NCI-H1694 (cell line): Measurements from ENCODE around the gene AQP1.

Experiments
- DNase-seq: peaks from one replicate; lab custom pipeline; 2025; lab: John Stamatoyannopoulos, UW

AQP1 gene

DNA sequence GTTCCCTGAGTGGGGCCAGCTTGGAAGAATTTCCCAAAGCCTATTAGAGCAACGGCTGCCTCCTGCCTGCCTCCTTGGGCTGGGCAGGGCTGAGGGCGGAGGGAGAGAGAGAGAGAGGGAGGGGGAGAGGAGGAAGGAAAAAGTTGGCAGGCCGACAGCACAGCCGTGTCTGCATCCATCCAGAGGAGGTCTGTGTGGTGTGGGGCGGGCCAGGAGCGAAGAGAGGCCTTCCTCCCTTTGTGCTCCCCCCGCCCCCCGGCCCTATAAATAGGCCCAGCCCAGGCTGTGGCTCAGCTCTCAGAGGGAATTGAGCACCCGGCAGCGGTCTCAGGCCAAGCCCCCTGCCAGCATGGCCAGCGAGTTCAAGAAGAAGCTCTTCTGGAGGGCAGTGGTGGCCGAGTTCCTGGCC lies at the start of gene AQP1:
Gene AQP1 (plus strand): TSS at position 293 of the 409 bp plus-strand sequence. CDS start 57 bp downstream, at position 350.
- no peak for DNase-seq

DNA sequence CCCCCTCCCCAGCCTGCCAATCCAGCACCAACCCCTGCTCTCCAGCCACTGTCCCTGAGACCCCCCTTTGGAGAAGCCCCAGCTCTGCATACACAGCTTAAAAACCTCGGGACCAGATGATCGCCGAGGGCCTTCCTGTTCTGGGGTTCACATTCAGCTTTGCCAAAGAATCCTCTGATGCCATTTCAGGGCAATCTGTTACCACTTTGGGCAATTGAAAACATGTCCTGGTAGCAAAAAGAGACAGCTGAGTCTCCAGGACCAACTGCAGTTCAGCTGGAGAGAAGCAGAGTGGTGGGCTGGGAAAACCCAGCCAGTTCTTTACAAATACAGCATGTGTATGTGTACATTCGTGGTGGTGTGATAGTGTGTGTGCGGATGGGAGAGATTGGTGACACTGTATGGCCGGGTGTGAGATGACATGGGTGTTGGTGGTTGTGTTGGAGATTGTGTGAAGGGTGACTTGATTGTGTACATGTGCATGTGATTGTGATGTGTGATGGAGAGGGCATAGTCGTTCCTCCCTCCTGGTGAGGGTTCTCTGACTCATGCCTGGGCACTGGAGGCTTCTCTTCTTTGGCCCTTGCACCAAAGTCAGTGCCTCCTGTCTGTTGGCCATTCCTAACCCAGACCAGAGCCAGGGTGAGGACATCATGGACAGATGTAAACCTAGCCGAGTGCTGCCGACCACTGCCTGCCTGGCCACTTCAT lies 48.5 kb upstream of the AQP1 start:
- peak; percentile 62 for DNase-seq

DNA sequence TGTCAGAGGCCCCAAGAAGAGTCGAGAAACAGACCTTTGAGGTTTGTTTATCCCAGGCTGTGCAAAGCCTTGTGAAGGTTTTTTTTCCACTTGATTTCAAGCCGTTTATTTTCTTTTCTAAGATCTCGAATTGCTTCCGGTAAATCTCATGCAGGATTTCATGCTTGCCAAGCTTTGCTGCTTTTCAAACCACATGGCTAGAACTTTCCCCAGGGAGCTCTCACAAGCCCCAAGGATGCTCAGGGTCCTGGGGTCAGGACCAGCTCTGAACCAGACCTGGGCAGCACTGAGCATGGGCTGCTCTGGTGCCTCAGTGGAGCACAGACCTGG lies 48.0 kb upstream of the AQP1 start:
- DNase-seq: no peak

DNA sequence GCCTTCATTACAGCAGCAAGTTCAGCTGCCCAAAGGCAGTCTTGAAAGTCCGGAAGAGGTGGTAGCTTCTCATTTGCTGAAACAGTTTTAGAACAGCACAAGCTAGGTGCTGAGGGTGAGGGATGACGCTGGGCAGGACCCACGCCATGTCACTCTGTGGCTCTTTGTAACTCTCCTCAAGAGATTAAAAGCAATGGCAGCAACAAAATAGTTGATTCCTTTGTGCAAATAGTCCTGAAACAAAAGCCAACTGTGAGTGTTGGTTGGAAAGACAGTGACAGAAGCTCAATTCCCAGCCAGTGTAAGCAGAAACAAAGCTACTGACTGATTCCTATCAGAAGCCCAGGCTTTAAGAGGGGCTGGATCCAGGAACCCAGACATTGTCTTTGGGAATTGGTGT lies 47.6 kb upstream of the AQP1 start:
- no peak for DNase-seq

GRCh38 chr7:30865076-30865475 lies 46.6 kb upstream of the AQP1 start:
- DNase-seq: no peak

DNA sequence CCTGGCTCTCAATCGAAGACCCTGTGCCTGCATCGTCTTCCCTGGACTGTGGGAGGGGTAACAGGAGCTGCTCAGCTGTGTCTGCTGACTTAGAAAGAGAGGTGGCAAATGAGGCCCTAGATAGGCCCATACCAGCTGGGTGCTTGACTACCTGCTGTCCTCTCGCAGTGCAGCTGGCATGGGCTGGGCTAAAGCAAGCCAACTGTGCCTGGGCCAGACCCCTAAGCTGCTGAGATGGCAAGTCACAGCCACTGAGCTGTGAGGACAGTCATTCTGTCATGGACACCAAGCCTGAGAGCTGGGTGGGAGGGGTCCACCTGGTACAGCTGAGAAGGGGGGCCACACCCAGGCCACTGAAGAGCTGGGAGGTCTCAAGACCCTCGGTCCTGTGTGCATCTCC lies 45.8 kb upstream of the AQP1 start:
- peak; percentile 54 for DNase-seq

DNA sequence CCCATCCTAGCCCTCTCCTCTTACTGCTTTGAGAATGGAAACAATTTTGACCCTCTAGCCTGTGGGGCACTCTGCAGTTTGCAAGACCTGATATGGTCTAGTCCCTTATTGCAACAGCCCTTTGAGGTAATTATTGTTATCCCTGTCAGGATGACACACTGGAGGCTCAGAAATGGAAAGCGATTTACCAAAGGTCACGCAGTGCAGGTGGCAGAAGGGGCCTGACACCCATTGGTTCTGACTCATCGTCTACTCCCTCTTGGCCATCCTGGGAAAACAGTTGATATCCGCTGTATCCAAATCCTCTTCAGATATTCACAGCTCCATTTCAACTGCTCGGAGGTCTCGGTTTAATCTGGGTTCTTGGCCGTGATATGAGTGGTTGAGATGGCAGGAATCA lies 44.7 kb upstream of the AQP1 start:
- no peak for DNase-seq

GRCh38 chr7:30867483-30867882 lies 44.2 kb upstream of the AQP1 start:
- no peak for DNase-seq

DNA sequence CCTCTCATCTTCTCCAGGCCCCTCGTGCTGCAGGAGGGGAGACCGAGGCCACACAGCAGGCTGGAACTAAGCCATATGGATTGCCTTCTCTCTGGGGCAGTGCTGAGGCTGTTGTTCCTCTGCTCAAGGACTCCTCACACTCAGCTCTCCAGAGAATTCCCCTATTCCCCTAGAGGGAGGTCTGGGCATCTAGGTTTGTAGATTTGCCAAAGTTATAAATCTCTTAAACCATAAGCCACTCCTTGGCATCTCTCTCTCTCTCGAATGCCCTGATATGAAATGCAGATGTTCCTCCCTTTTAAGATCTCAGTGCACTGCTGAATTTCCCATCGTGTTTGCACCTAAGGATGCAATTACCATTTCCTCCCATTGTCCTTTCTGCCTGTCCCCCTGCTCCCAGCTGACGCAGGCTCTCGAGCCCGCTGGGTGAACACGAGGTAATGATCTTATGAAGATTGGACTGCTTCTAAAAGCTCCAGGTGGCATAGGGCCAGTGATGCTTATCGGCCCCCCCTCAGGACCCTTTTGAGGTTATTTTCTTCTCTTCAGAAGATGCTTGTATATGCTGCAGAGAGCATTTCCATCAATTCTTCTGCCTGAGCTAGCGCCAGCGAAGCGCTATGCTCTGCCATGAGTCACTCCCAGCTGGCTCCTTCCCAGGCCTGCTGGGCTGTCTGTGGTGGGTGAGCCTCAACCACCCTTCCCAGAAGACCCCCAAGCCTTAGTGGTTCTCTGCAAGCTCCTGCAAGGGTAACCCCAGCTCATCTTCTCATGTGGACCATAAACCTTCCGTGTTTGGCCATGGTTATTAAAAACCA lies 41.6 kb upstream of the AQP1 start:
- DNase-seq: peak; percentile 71

DNA sequence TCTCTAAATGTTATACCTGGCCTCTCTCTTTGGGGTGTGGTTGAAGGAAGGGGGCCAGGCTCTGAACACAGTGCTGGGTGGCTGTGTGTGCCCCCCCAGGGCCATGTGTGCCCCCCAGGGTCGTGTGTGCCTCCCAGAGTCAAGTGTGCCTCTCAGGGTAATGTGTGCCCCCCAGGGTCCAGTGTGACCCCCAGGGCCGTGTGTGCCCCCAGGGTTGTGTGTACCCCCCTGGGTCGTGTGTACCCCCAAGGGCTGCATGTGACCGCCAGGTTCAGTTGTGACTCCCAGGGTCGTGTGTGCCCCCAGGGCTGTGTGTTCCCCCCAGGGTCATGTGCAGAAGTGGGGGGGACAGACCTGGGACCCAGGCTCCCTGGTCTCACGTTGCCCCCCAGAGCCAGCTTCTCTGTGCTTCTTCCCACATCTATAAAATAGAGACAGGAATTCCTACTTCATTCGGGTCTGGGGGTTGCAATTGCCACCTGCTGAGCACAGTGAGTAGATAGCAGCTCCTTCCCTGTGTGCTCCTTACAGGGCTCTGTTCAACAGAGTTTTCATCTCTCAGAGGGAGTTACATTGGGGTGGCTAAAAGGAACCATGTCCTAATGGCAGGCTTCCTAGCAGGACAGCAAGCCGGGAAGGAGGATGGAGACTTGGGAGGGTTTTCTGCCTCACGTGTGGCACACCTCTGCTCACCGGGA lies 40.7 kb upstream of the AQP1 start:
- DNase-seq: no peak

DNA sequence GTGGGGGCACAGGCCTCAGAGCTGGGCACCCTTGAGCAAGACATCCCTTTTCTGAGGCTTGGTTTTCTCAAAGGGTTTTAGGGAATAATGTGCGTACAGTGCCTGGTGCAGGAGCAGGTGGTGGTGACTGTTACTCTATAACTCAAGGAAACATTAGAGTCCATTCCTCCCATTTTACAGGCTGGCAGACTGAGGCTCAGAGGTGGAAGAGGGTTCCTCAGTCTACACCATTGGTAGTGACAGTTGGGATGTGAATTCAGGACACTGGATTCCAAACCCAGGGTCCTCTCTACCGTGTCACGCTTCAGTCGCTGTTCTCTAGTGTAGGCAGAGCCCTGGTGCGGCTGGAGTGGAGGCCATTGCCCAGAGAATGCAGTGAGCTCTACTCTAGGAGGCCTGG lies 40.0 kb upstream of the AQP1 start:
- DNase-seq: no peak

GRCh38 chr7:30873207-30873606 lies 38.4 kb upstream of the AQP1 start:
- no peak for DNase-seq

DNA sequence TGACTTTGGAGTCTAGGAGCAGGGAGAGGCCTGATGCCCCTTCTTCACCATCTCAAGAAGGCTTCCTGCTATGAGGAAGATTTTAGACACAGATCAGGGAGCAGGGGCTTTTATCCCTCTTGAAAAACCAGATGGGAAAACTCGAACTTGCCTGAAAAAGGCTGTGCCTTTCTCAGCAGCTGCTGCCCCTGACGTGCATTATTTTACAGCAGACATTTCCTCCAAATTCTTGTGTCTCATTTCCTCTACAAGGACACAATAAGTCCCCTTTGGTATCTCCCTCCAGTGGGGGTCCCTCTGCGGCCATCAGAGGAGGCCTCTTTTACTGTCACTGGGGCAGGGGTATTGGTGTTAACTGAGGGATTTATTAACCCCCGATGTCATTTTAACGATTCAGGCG lies 38.0 kb upstream of the AQP1 start:
- no peak for DNase-seq

GRCh38 chr7:30874656-30875302 lies 36.9 kb upstream of the AQP1 start:
- DNase-seq: no peak

DNA sequence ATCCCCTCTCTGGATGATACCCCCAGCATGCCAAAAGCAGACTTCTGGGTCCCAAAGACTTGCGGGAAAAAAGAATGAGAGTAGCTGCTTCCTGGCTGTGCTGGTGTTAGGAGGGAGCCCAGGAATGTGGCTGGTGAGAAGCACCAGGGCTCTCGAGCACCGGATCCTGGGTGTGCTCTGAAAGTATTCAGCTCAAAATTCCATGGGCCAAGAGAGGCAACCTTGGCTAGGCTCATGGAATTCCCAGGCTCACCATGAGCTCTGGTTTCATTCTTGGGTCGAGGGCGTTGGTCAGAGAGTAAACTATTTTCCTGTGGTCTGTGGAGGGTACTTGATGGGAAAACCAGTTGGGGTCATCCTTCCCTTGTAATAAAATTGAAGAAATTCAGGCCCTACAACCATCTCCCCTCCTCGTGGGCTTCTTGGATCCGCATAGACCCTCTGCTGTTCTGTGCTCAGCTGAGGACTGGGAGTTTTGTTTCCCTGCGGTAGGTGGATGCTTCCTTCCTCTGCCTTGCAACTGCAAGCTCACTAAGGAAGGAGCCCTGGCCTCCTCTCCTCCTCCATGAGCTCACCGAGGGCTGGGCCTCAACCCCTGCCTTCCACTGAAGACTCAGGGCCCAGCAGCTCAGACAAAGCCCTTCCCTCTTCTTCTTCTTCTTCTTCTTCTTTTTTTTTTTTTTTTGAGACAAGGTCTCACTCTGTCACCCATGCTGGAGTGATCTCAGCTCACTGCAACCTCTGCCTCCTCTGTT lies 34.5 kb upstream of the AQP1 start:
- DNase-seq: no peak

- no peak for DNase-seq
Measured at GRCh38 chr7:30877993-30878392, 33.7 kb upstream of the AQP1 start.

DNA sequence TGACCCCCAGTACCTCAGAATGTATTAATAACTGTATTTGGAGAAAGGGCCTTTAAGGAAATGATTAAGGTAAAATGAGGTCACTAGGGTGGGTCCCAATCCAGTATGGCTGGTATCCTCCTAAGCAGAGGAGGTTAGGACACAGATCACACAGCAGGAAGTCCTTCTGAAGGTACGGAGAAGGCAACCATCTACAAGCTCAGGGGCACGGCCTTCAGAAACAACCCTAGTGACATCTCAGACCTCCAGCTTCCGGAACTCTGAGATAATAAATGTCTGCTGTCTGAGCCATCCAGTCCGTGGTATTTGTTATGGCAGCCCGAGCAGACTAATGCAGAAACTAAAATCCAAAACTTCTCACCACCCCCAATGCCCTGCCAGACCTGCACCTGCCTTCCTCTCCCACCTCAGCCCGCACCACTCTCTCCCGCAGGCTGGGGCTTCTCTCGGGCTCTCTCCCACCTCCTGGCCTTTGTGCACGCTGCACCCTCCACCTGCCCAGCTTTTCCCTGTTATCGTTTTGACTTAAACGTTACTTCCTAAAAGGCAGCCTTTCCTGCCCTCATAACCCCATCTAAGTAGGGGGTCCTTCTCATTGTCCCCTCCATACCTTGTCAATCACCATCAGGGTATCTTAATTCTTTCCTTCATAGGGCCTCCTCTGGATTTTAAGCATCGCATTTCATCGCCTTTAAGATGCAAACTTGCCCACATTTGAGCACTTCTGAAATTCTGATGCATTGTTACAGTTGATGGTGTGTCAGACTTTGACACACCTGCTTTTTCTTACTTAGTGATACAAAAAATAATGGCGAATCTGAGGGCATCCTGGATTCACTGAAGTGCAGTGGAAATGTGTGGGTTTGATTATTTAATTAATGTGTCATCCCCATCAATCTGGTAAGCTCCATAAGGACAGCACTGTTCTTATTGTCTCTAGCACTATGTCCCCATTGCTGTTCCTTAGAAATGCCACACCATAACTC lies 32.2 kb upstream of the AQP1 start:
- no peak for DNase-seq

- DNase-seq: no peak
Measured at GRCh38 chr7:30880125-30880720, 31.4 kb upstream of the AQP1 start.

- DNase-seq: no peak
Measured at GRCh38 chr7:30880941-30881340, 30.7 kb upstream of the AQP1 start.

- no peak for DNase-seq
Measured at GRCh38 chr7:30881448-30881847, 30.2 kb upstream of the AQP1 start.
